C4-2B (cell line): ENCODE results near the gene TSPAN2.

ENCODE experiments used
- ZFX ChIP-seq: fragments of 450-650 bp; IDR thresholded peaks from 2 replicates; pipeline ENCODE4 v1.6.1; 2017
- TF ChIP-seq, protein P1 (sequence below): fragments of 450-650 bp; conservative IDR thresholded peaks from 2 replicates; pipeline ENCODE4 v1.5.1; 2017; ENCODE audit warnings: mild to moderate bottlenecking

DNA sequence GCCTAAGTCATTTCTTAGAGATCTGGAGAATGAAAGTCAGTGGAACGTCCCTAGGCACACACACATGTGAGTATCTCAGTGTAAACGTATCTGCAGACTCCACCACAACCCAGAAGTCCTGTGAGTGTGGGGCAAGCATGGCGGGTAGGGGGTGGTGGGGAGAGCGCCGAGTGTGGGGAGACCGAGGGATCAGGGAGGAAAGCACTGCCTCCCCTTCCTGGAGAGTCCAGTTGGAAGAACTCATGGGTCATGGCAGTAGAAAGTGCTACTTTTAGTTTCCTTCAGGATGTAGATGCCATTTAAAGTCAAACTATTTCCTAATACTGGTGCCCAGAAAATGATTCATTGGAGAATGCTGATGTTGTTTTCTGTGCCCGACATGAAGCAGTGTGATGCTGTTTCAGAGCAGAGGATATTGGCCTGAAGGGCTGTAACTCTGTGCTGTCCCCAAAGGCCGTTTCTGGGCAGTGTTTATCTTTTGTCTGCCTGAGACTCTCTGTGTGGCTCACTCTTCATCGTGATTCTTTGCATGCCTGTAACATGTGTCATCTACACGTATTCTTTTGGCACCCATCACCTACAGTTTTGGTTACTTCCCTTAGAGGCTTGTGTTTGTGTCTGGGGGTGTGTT, 45.7 kb upstream of the TSPAN2 start:
- TF ChIP-seq, protein P1, sequence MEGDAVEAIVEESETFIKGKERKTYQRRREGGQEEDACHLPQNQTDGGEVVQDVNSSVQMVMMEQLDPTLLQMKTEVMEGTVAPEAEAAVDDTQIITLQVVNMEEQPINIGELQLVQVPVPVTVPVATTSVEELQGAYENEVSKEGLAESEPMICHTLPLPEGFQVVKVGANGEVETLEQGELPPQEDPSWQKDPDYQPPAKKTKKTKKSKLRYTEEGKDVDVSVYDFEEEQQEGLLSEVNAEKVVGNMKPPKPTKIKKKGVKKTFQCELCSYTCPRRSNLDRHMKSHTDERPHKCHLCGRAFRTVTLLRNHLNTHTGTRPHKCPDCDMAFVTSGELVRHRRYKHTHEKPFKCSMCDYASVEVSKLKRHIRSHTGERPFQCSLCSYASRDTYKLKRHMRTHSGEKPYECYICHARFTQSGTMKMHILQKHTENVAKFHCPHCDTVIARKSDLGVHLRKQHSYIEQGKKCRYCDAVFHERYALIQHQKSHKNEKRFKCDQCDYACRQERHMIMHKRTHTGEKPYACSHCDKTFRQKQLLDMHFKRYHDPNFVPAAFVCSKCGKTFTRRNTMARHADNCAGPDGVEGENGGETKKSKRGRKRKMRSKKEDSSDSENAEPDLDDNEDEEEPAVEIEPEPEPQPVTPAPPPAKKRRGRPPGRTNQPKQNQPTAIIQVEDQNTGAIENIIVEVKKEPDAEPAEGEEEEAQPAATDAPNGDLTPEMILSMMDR = no peak
- no peak for TF ChIP-seq ZFX
